ENCODE results near the gene NBAS. TPM values are rescaled to one million over a fixed set of nuclear protein-coding genes. Genes with fewer than 3 reads are reported as not detected.

The NBAS gene
- total and polyA plus RNA-seq, 2 of the 4 experiments (the other 2 are of a cell fraction), result 22.3 to 105 TPM

- H3K14ac ChIP-seq (replicated peaks; ENCODE audit: low read depth, low read length), result no peak overlapping the region
- ChIA-PET POLR2A (ENCODE audit: unreplicated experiment) (no interaction called here), CTCF (no interaction called here)
- no TSS peak for BruUV-seq (replicated peaks)
- no peak overlapping the region for H3K4ac ChIP-seq (ENCODE audit: low read depth, low read length)
- H3K9ac ChIP-seq (ENCODE audit: low read depth, low read length), result no peak overlapping the region
- H2BK5ac ChIP-seq (ENCODE audit: low read depth, low read length, poor library complexity, severe bottlenecking), result no peak overlapping the region
- H3K56ac ChIP-seq (ENCODE audit: extremely low read depth, insufficient read depth, low read length), result no peak overlapping the region
- in situ Hi-C loops (cut with MboI; ENCODE audit: low sequenced_read_pairs), result no loop called here
- H4K5ac ChIP-seq (ENCODE audit: low read depth, low read length), result no peak overlapping the region
- no peak overlapping the region for H4K8ac ChIP-seq (ENCODE audit: low read depth in 2 of 2, low read length in 2 of 2)
- ATAC-seq (ENCODE audit: low read depth), result no peak
- H3K79me1 ChIP-seq (ENCODE audit: low read depth in 1 of 2, low read length in 2 of 2), result no peaks in the 10 kb centered on the region
- DNase-seq, result no peak
- H2BK15ac ChIP-seq (ENCODE audit: low read depth, low read length), result no peak overlapping the region
- no peaks in the 10 kb centered on the region for H4K20me1 ChIP-seq (ENCODE audit: insufficient read depth, low read length)
- intact Hi-C loops (cut with micrococcal nuclease), result no loop called here
- H3K27ac ChIP-seq (ENCODE audit: insufficient read depth, low read length), result no peak overlapping the region
- H3K4me2 ChIP-seq (ENCODE audit: low read depth, low read length), result no peak overlapping the region
- H2AK5ac ChIP-seq (ENCODE audit: low read depth, low read length), result no peak overlapping the region
- dilution Hi-C loops (cut with HindIII; ENCODE audit: low sequenced_read_pairs, unreplicated experiment), result no loop called here
- no peaks in the 10 kb centered on the region for H3K9me1 ChIP-seq (ENCODE audit: insufficient read depth, low read length)
- no peaks in the 10 kb centered on the region for H3K9me3 ChIP-seq (ENCODE audit: control insufficient read depth, insufficient read depth, low read length)
- H3K4me3 ChIP-seq (ENCODE audit: insufficient read depth, low read depth, low read length), result no peak overlapping the region
- H2AK9ac ChIP-seq (replicated peaks; ENCODE audit: low read depth, low read length, poor library complexity), result no peak overlapping the region
- H3K27me3 ChIP-seq (ENCODE audit: control insufficient read depth, insufficient read depth, low read length), result no peaks in the 10 kb centered on the region
- H3K4me1 ChIP-seq (ENCODE audit: control insufficient read depth, insufficient read depth, low read length), result no peaks in the 10 kb centered on the region
- TF ChIP-seq CTCF (conservative IDR thresholded peaks at IDR 0.05; ENCODE audit: low read depth, low read length) (no peak), ELK1 (IDR thresholded peaks at IDR 0.05; ENCODE audit: borderline replicate concordance, low read depth, low read length) (no peak), MXI1 (IDR thresholded peaks at IDR 0.05; ENCODE audit: borderline replicate concordance, low read depth, low read length) (no peak)
- H2AFZ ChIP-seq (replicated peaks; ENCODE audit: low read length, poor library complexity), result no peak overlapping the region
- no peak overlapping the region for H3K18ac ChIP-seq (ENCODE audit: low read depth, low read length)
- peaks cover 2% of the 10 kb centered on the region; the same call in 1 of the 2 replicates for H3K36me3 ChIP-seq (ENCODE audit: control insufficient read depth, insufficient read depth, low read length)
- H4K91ac ChIP-seq (ENCODE audit: insufficient read depth, low read depth, low read length), result no peak overlapping the region
- H2BK120ac ChIP-seq (ENCODE audit: low read depth, low read length), result no peak overlapping the region
- no peak overlapping the region for H2BK20ac ChIP-seq (ENCODE audit: low read depth, low read length)
- no peak overlapping the region for H3K23ac ChIP-seq (ENCODE audit: low read depth, low read length)
Observed at GRCh38 chr2:15200581-15200980, 360.6 kb downstream of the NBAS start.

Data from IMR-90 (cell line).